A549 (cell line): ENCODE data around the gene SRC. TPM values are rescaled to one million over a fixed set of nuclear protein-coding genes. Genes with fewer than 3 reads are reported as not detected.

Experiments
- ATAC-seq, 2 experiments: fragments of 200-7000 bp in 1 of 2; fragments of >200 bp in 1 of 2; cut with Nextera tagmentation in 1 of 2; cut with Tn5 transposase in 1 of 2; 3 replicates each; pipeline versions ENCODE4 v1.8.0 to v1.9.1; 2018 to 2020; ENCODE audit warnings: mild to moderate bottlenecking in 1 of 2, moderate library complexity in 1 of 2
- CTCF ChIA-PET: fragments of 300-600 bp; sonication (Branson Sonifier 250); formaldehyde crosslinking; extraction: SDS; loops from one replicate; lab custom pipeline; 2021; ENCODE audit warnings: antibody characterized with exemption, inconsistent platforms; lab: Yijun Ruan, JAX
- POLR2A ChIA-PET: fragments of 350-600 bp; formaldehyde crosslinking; extraction: SDS; loops from one replicate; lab custom pipeline; 2021; ENCODE audit warnings: antibody characterized with exemption, inconsistent platforms; lab: Yijun Ruan, JAX
- DNase-seq, 2 experiments: peaks; one replicate each; pipeline versions ENCODE4 v3.0.0 to v3.0.0-alpha.2; 2011 to 2016; ENCODE audit warnings: low read depth in 1 of 2, low spot score in 1 of 2
- FAIRE-seq: peaks from 2 replicates; lab custom pipeline; 2011; peaks lifted over from hg19 to GRCh38; lab: Jason Lieb, UNC
- H3K27ac ChIP-seq, 2 experiments: fragments of >200 bp; sonication (Bioruptor Twin); formaldehyde crosslinking; 3 replicates each; pipeline ENCODE4 v1.5.1; 2016 to 2017
- H3K4me1 ChIP-seq: fragments of >200 bp; sonication (Bioruptor Twin); formaldehyde crosslinking; 3 replicates; pipeline ENCODE4 v1.6.1; 2016
- H3K4me2 ChIP-seq: fragments of >200 bp; sonication (Bioruptor Twin); formaldehyde crosslinking; 3 replicates; pipeline ENCODE4 v1.6.1; 2016
- H3K4me3 ChIP-seq: fragments of >200 bp; sonication (Bioruptor Twin); formaldehyde crosslinking; 3 replicates; pipeline ENCODE4 v1.5.1; 2016
- H3K9me3 ChIP-seq: fragments of >200 bp; sonication (Bioruptor Twin); formaldehyde crosslinking; 3 replicates; pipeline ENCODE4 v1.6.1; 2016
- CHD2 ChIP-seq: fragments of 150-350 bp; IDR thresholded peaks from 2 replicates; pipeline ENCODE4 v1.6.1; 2014; ENCODE audit warnings: low read length; ENCODE audit not compliant: partially characterized antibody
- GATA3 ChIP-seq: IDR thresholded peaks from 2 replicates; pipeline ENCODE4 v1.6.1; 2012; ENCODE audit warnings: borderline replicate concordance
- HEYL ChIP-seq: fragments of 250-450 bp; sonication (Bioruptor Pico); IDR thresholded peaks from 2 replicates; pipeline ENCODE4 v1.8.0; 2021; ENCODE audit warnings: mild to moderate bottlenecking, moderate library complexity
- JUN ChIP-seq, 2 experiments: fragments of >200 bp; sonication (Bioruptor Twin); formaldehyde crosslinking; IDR thresholded peaks; 2 replicates in 1 of 2; 3 replicates in 1 of 2; pipeline ENCODE4 v1.6.1; 2016 to 2017
- KDM1A ChIP-seq: fragments of 200-600 bp; sonication (generic); IDR thresholded peaks from 2 replicates; pipeline ENCODE4 v1.6.1; 2016; ENCODE audit warnings: low read depth, mild to moderate bottlenecking
- MAZ ChIP-seq: fragments of 150-350 bp; IDR thresholded peaks from 2 replicates; pipeline ENCODE4 v1.6.1; 2014; ENCODE audit warnings: antibody characterized with exemption, low read depth, low read length, borderline replicate concordance
- MYC ChIP-seq: IDR thresholded peaks from 2 replicates; pipeline ENCODE4 v1.6.1; 2012; ENCODE audit warnings: mild to moderate bottlenecking, inconsistent platforms, low read length, improper control_type of control experiment, borderline replicate concordance
- POLR2A ChIP-seq: IDR thresholded peaks from 2 replicates; pipeline ENCODE4 v1.6.1; 2012; ENCODE audit warnings: mild to moderate bottlenecking, low read length
- POLR2AphosphoS2 ChIP-seq: conservative IDR thresholded peaks from 2 replicates; pipeline ENCODE4 v1.6.1; 2012; ENCODE audit warnings: low read length, improper control_type of control experiment, inconsistent platforms
- RCOR1 ChIP-seq: fragments of 150-350 bp; IDR thresholded peaks from 2 replicates; pipeline ENCODE4 v1.6.1; 2014; ENCODE audit warnings: antibody characterized with exemption, low read length, low read depth
- RNF2 ChIP-seq: fragments of 200-600 bp; sonication (generic); IDR thresholded peaks from 2 replicates; pipeline ENCODE4 v1.6.1; 2016; ENCODE audit warnings: low read depth, mild to moderate bottlenecking, antibody characterized with exemption, moderate library complexity, borderline replicate concordance
- SMC3 ChIP-seq: fragments of >200 bp; sonication (Bioruptor Twin); formaldehyde crosslinking; IDR thresholded peaks from 3 replicates; pipeline ENCODE4 v1.6.1; 2018; ENCODE audit warnings: inconsistent platforms
- SREBF2 ChIP-seq: fragments of 450-650 bp; IDR thresholded peaks from 2 replicates; pipeline ENCODE4 v1.6.1; 2014; ENCODE audit warnings: mild to moderate bottlenecking, moderate library complexity
- ZC3H11A ChIP-seq: fragments of 450-650 bp; IDR thresholded peaks from 2 replicates; pipeline ENCODE4 v1.6.1; 2014; ENCODE audit warnings: antibody characterized with exemption, mild to moderate bottlenecking
- ZFP36 ChIP-seq: fragments of 450-650 bp; IDR thresholded peaks from 2 replicates; pipeline ENCODE4 v1.6.1; 2014; ENCODE audit warnings: borderline replicate concordance; ENCODE audit not compliant: partially characterized antibody
- WGBS: methylation state at CpG from one replicate; pipeline ENCODE4 v1.1.6; 2017; ENCODE audit errors: missing lambda C conversion rate; 5-methylcytosine and 5-hydroxymethylcytosine counted together
- polyA plus RNA-seq, 4 experiments: library from polyadenylated mRNA; depleted of rRNA in 3 of 4; stranded (reverse); fragments of >200 nt; fragmentation: RNase III in 1 of 4; extraction: RNeasy Plus Mini Kit Qiagen cat#74134 plus additional on column Dnase treatment in 1 of 4; gene quantifications; 2 replicates in 3 of 4; 3 replicates in 1 of 4; pipeline ENCODE4 v1.2.3, GENCODE V29; 2011 to 2017
- TF ChIP-seq, protein P1 (sequence below): fragments of 250-450 bp; sonication (Bioruptor Pico); IDR thresholded peaks from 2 replicates; pipeline ENCODE4 v1.5.0; 2020; ENCODE audit warnings: low read depth, mild to moderate bottlenecking, moderate library complexity
- TF ChIP-seq, protein P2 (sequence below): fragments of >200 bp; sonication (Bioruptor Twin); formaldehyde crosslinking; IDR thresholded peaks from 3 replicates; pipeline ENCODE4 v1.6.1; 2016
- TF ChIP-seq, protein P3 (sequence below): fragments of 150-350 bp; IDR thresholded peaks from 2 replicates; pipeline ENCODE4 v1.6.1; 2014; ENCODE audit warnings: low read depth, mild to moderate bottlenecking, low read length
- TF ChIP-seq, protein P4 (sequence below): fragments of 450-650 bp; IDR thresholded peaks from 2 replicates; pipeline ENCODE4 v1.6.1; 2014; ENCODE audit warnings: antibody characterized with exemption

SRC gene
- polyA plus RNA-seq, 2 of the 4 experiments (the other 2 are of a cell fraction), result 139 to 154 TPM

DNA sequence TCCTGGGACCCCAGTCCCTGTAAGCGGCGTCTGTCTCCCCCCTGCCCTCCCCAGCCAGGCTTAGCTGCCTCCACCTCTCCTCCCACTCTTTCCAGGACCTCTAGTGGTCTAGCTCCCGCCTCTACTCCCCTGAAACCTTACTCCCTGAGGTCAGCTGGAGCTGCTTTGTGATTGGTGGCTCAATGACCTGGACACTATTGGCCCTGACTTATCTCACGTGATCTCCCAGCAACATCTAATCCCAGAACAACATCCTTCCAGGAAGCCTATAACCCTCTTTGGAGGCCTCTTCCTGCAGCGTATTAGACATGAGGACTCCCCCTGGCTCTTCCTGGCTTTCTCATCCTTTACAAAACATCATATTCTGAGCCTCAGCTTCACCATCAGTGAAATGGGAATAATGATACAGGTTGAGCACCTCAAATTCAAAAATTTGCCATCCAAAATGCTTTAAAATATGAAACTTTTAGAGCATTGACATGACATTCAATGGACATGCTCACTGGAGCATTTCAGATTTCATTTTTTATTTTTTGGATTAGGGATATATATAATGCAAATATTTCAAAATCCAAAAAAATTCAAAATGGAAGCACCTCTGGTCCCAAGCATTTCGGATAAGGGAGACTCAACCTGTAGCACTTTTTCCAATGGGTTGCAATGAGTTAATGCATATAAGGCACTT, 16.3 kb upstream of the SRC start:
- no peak for ATAC-seq
- POLR2A ChIA-PET, result no interaction called here
- CTCF ChIA-PET, result no interaction called here

DNA sequence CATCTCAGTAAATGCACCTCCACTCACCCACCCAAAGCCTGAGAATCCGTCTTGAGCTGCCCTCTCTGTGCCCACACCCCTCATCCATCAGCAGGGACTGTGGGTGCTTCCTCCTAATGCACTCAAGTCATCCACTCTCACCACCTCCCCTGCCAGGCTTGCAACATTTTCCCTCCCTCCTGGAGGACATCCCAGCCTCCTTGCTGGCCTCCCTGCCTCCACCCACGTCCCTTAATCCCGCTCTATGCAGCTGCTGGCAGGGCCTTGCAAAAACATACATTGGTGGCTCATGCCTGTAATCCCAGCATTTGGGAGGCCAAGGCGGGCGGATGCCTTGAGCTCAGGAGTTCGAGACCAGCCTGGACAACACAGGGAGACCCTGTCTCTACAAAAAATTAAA, 15.6 kb upstream of the SRC start:
- no peak for DNase-seq
- no peak for TF ChIP-seq GATA3
- TF ChIP-seq RNF2, result no peak
- TF ChIP-seq, protein P1, sequence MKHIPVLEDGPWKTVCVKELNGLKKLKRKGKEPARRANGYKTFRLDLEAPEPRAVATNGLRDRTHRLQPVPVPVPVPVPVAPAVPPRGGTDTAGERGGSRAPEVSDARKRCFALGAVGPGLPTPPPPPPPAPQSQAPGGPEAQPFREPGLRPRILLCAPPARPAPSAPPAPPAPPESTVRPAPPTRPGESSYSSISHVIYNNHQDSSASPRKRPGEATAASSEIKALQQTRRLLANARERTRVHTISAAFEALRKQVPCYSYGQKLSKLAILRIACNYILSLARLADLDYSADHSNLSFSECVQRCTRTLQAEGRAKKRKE (CRISPR knock-in tag), result no peak
- TF ChIP-seq MAZ, result no peak
- TF ChIP-seq, protein P2, sequence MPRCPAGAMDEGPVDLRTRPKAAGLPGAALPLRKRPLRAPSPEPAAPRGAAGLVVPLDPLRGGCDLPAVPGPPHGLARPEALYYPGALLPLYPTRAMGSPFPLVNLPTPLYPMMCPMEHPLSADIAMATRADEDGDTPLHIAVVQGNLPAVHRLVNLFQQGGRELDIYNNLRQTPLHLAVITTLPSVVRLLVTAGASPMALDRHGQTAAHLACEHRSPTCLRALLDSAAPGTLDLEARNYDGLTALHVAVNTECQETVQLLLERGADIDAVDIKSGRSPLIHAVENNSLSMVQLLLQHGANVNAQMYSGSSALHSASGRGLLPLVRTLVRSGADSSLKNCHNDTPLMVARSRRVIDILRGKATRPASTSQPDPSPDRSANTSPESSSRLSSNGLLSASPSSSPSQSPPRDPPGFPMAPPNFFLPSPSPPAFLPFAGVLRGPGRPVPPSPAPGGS, result no peak
- TF ChIP-seq HEYL (CRISPR knock-in tag), result no peak
- no peak for TF ChIP-seq ZC3H11A
- TF ChIP-seq JUN (IDR thresholded peaks at IDR 0.05), result no peak
- Histone ChIP-seq H3K4me2 (no peak overlapping the region), H3K4me1 (peaks cover 10% of the 10 kb centered on the region), H3K27ac (no peak overlapping the region; a peak in 1 of 6 replicates), H3K9me3 (no peaks in the 10 kb centered on the region), H3K4me3 (no peak overlapping the region)
- whole genome bisulfite sequencing, result 94% methylated on average over 6 of the region's 6 CpGs
- ChIA-PET CTCF (interaction anchor here (0.6 to 2.0 kb wide), 2 partner anchors 55 to 151 kb away, joined by 3 to 6 read pairs; partner anchors contain the start of gene RPN2), POLR2A (no interaction called here)
- FAIRE-seq, result no peak
- ATAC-seq, result no peak

More for the DNA sequence above, 16.3 kb upstream of the SRC start:
- FAIRE-seq (no peak), DNase-seq (no peak)
- no peaks in the 10 kb centered on the region for H3K9me3 ChIP-seq
- H3K27ac ChIP-seq, result no peak overlapping the region; a peak in 1 of 6 replicates
- TF ChIP-seq CHD2 (no peak), KDM1A (peak; percentile 39; the same call in 1 of the 2 replicates)
- no peak overlapping the region for H3K4me2 ChIP-seq
- 88% methylated on average over 6 of the region's 6 CpGs for WGBS
- H3K4me1 ChIP-seq, result peaks cover 6% of the 10 kb centered on the region; the same call in 2 of the 3 replicates
- H3K4me3 ChIP-seq, result no peak overlapping the region

DNA sequence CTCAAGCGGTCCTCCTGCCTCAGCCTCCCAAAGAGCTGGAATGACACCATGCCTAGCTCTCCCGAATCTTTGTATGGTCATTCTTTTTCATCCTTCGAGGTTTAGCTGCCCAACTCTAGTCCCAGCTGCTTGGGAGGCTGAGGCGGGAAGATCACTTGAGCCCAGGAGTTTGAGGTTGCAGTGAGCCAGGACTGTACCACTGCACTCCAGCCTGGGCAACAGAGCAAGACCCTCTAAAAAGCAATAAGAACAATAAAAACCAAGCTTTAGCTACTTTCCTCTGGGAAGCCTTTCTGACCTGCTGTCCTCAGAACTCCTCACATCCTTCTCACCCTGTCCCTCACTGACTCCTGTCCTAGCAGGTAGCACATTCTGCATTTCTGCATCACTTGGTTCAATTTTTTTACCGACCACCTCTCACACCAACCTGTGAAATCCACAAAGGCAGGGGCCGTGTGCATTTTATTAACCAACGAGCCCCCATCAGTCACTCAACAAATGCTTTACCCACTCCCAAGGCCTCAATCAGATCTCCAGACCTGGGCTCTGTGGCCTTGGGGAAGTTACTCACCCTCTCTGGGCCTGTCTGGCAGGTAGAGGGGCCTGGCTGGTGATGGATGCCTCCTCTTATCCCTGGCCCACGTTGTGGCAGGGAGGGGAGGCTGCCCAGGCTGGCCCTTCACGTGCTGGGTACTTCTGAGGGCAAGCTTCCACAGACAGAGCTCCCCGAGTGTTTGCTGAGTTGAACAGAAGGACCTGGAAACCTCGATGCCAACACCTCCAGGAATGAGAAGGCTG, 14.7 kb upstream of the SRC start:
- TF ChIP-seq POLR2AphosphoS2, result no peak
- TF ChIP-seq KDM1A, result no peak
- TF ChIP-seq SREBF2, result no peak
- TF ChIP-seq POLR2A, result no peak
- no peak for TF ChIP-seq RNF2
- no peak for TF ChIP-seq CHD2
- no peak for TF ChIP-seq SMC3
- no peak for TF ChIP-seq RCOR1
- TF ChIP-seq, protein P3, sequence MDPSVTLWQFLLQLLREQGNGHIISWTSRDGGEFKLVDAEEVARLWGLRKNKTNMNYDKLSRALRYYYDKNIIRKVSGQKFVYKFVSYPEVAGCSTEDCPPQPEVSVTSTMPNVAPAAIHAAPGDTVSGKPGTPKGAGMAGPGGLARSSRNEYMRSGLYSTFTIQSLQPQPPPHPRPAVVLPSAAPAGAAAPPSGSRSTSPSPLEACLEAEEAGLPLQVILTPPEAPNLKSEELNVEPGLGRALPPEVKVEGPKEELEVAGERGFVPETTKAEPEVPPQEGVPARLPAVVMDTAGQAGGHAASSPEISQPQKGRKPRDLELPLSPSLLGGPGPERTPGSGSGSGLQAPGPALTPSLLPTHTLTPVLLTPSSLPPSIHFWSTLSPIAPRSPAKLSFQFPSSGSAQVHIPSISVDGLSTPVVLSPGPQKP, result no peak
- TF ChIP-seq, protein P4, sequence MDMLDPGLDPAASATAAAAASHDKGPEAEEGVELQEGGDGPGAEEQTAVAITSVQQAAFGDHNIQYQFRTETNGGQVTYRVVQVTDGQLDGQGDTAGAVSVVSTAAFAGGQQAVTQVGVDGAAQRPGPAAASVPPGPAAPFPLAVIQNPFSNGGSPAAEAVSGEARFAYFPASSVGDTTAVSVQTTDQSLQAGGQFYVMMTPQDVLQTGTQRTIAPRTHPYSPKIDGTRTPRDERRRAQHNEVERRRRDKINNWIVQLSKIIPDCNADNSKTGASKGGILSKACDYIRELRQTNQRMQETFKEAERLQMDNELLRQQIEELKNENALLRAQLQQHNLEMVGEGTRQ, result no peak
- TF ChIP-seq MYC, result no peak
- no peak for TF ChIP-seq ZFP36
- no peak for TF ChIP-seq HEYL (CRISPR knock-in tag)
- Histone ChIP-seq H3K27ac (peak overlapping the region in 1 of 2 experiments; percentile 57; a peak in 3 of 6 replicates), H3K4me3 (no peak overlapping the region), H3K4me2 (no peak overlapping the region), H3K4me1 (peaks cover 19% of the 10 kb centered on the region), H3K9me3 (no peaks in the 10 kb centered on the region)
- POLR2A ChIA-PET, result no interaction called here
- CTCF ChIA-PET, result interaction anchor here (0.6 to 2.0 kb wide), 4 partner anchors 13 to 203 kb away, joined by 3 to 6 read pairs (median 4); partner anchors contain the start of gene RPN2
- WGBS, result 84% methylated on average over 9 of the region's 11 CpGs
- no peak for FAIRE-seq
- DNase-seq, result no peak
- ATAC-seq, result no peak
